Measurements from ENCODE around the gene CIROP.

CIROP gene, protein sequence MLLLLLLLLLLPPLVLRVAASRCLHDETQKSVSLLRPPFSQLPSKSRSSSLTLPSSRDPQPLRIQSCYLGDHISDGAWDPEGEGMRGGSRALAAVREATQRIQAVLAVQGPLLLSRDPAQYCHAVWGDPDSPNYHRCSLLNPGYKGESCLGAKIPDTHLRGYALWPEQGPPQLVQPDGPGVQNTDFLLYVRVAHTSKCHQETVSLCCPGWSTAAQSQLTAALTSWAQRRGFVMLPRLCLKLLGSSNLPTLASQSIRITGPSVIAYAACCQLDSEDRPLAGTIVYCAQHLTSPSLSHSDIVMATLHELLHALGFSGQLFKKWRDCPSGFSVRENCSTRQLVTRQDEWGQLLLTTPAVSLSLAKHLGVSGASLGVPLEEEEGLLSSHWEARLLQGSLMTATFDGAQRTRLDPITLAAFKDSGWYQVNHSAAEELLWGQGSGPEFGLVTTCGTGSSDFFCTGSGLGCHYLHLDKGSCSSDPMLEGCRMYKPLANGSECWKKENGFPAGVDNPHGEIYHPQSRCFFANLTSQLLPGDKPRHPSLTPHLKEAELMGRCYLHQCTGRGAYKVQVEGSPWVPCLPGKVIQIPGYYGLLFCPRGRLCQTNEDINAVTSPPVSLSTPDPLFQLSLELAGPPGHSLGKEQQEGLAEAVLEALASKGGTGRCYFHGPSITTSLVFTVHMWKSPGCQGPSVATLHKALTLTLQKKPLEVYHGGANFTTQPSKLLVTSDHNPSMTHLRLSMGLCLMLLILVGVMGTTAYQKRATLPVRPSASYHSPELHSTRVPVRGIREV

DNA sequence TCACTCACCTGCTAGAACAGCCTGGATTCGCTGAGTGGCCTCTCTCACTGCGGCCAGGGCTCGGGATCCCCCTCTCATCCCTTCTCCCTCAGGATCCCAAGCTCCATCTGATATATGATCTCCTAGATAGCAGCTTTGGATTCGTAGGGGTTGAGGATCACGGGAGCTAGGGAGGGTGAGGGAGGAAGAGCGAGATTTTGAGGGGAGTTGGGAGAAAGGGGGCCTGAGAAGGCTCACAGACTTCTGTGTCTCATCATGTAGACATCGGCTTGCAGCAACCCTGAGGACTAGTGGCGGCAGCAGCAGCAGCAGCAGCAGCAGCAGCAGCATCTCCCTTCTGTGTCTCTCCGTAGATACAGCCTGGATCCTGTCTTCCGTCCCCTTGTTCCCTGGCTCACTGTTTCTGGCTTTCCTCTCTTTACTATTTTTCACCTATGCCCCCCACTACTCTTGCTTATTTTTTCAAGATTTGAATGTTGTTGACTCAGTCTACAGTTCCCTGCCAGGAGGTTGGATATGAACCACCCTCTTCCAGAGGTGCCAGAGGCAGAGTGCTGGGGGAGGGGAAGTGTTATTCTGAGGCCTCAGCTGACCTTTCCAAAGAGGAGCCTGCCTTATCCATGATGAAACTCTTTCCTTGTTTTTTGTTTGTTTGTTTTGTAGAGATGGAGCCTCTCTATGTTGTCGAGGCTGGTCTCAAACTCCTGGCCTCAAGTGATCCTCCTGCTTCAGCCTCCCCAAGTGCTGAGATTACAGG lies at the start of gene CIROP:
CIROP (minus strand) TSS at position 399 of the 757 bp plus-strand sequence; CDS start at position 330, 69 bp downstream.
- DNase-seq (ENCODE audit: low read depth), result no peak

DNA sequence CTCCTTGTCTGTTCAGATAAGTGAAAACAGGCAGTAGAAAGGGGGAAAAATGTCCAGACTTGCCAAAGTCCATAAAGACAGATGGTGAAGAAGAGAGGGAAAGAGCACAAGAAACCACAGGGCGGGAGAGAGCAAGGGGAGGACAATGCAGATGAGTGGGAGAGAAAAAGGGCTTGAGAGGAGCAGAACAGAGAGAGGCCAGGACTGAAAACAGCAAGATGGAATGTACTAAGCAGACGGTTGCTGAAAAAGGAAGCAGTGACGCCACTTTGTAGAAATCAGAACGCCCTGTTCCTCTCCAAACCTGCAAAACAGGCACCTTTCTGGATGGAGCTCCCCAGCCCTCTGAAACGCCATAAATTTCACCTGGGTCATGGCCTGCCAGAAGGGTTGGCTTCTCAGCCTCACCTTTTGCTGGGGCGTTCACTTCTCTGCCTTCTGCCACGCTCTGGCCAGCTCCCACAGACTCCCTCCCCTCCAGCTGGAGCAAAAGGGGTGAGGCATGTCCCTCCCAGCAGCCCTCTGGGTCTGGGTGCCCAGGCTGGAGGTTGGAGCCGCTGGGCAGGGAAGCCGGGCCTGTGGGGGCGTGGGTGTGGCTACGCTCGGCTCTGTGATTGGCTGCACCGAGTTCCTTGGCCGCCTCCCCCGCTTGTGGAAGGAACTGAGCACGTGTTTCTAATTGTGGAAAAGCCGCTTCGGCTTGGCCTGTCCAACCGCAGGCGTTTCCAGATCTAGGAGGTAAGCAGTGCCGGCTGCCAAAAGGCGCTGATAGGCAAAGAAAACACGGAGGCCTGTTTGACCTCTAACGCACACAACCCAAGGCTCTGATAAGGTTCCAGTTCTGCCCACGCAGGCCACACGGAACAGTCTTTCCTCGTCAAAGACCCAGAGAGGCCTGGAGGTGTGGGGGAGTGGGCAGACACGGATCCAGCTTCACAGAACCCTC lies 49.3 kb upstream of the CIROP start:
- DNase-seq (ENCODE audit: low read depth), result no peak

DNA sequence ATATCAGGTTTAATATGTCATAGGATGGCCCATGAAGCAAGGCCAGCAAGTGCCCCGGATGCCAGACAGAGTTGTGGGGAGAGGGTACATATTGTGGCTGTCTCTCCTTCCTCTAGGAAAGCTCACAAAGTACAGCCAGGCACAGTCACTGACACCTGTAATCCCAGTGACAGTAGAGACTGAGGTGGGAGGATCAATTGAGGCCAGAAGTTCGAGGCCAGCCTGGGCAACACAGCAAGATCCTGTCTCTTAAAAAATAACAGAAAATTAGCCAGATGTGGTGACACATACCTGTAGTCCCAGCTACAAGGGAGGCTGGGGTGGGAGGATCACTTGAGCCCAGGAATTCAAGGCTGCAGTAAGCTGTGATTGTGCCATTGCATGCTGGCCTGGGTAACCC lies 46.6 kb upstream of the CIROP start:
- no peak for DNase-seq (ENCODE audit: low read depth)

DNA sequence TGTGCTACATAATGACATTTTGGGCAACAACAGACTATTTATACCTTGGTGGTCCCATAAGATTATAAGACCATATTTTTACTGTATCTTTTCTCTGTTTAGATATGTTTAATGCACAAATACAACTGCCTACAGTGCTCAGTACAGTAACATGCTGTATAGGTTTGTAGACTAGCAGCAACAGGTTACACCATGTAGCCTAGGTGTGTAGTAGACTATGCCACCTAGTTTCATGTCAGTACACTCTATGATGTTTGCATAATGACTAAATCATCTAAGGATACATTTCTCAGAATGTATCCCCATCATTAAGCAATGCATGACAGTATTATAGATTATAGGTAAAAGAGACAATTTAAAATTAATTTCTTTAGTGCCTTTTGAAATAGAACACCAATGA lies 45.0 kb upstream of the CIROP start:
- DNase-seq (ENCODE audit: low read depth), result no peak

DNA sequence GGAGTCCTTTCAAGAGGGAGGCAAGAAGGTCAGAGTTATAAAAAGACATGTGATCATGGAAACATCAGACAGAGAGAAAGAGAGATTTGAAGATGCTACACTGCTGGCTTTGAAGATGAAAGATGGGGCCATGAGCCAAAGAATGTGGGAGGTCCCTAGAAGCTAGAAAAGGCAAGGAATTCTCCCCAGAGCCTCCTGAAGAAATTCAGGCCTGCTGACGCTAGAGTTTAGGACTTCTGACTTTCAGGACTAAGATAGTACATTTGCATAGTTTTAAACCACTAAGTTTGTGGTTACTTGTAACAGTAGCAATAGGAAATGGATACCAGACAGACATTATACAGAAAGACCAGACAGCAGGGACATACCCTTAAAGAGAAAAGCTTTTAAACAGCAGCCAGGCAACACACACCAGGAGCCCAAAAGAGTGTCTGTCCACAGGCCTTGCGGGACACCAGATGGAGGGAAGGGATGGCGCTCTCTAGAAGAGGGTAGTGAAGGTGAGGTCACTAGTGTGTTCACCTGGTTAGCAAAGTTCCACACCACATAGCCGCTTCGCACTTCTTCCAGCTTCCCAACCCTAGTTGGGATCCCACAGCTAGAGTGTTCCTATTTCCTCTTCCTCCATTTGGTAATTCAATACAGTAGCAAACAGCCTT lies 43.9 kb upstream of the CIROP start:
- no peak for DNase-seq (ENCODE audit: low read depth)

DNA sequence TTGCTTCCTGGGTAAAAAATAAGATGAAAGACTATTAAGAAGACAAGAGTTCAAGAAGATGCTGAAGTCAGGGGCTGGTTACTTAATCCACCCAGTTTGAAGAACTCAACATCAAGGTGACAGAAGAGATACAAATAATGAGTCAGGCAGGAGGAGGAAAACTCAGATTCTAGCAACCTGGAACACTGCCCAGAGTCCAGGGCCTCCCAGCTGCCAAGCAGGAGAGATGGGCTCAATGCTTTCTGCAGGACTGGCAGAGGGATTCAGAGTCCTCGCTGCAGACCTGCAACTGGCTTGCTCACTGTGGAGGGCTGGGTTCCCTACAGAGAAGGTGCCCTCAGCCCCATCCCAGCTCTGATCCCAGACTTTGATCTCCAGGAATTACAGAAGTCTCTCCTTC lies 42.9 kb upstream of the CIROP start:
- DNase-seq (ENCODE audit: low read depth), result no peak

DNA sequence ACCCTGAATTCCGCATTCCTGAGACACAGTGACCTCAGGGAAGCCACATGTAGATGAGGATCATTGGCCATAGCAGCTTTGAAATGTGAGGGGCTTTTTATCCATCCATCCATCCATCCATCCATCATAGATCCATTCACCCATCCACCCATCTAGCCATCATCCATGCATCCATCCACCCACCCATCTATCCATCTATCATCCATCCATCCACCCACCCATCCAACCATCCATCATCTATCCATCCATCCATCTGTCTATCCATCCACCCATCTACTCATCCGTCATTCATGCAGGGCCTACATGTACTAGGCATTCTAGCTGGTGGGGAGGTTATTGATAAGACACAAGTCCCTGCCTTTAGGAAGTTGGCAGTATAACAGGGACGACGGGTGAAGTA lies 42.2 kb upstream of the CIROP start:
- DNase-seq (ENCODE audit: low read depth), result no peak

DNA sequence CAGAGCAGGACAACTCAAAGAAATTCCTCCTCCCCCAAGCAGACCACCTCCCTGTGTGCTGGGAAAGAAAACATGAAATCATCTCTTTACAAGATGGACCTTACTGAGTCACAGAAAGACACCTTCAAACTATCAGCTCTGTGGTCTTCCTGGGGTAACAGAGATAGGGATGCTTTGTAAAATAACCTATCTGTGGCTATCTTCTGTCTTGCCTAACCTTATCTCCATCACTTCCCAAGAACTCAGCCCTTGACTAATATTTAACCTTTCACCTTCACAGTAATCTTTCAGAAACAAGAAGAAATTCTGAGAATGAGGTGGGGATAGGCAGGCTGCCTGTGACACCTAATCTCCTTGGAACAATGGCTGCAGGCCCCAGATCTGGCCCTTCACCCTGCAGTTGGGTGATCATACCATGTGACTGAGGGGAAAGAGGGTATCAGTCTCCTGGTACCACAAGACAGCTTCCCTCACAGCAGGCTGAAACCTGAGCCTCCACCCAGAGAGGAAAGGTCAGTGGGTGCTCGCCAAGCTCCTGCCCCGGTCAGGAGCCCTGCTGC lies 41.6 kb upstream of the CIROP start:
- DNase-seq (ENCODE audit: low read depth), result no peak

DNA sequence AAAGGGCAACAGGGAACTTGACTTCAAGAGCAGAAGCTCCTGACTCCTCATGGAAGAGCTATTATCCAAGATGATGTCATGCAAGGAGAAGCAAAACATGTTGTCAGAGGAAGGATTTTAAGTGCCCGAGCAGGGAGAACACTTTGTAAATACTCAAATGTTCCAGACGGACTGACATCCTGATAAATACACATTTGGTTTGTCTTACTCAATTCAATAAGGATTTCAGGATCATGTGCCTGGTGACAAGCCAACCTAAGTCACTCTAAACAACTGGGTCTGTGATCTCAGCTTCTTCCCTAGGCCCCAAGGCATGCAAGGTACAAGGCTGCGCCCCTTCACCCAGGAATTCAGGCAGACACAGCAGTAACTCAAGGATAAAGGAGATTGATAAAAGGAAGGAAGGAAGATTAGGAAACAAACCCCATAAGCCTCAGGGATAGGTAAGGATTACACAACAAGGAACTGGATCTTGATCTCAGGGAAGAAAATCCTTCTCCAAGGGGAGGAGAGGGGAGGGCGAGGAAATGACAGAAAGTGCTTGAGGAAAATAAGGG lies 41.1 kb upstream of the CIROP start:
- no peak for DNase-seq (ENCODE audit: low read depth)

DNA sequence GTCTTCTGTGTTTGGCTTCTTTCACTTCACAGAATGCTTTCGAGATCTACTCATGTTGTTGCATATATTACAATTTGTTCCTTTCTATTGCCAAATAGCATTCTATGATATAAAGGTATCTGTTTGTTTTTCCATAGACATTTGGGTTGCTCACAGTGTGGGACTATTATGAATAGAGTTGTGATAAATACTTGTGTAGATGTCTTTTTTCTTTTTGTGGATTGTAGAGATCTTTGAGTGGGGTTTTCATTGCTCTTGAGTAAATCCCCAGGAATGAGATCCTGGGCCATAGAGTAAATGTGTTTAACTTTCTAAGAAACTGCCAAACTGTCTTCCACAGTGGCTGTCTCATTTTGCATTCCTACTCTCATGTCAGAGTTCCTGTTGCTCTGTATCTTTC lies 39.1 kb upstream of the CIROP start:
- no peak for DNase-seq (ENCODE audit: low read depth)

DNA sequence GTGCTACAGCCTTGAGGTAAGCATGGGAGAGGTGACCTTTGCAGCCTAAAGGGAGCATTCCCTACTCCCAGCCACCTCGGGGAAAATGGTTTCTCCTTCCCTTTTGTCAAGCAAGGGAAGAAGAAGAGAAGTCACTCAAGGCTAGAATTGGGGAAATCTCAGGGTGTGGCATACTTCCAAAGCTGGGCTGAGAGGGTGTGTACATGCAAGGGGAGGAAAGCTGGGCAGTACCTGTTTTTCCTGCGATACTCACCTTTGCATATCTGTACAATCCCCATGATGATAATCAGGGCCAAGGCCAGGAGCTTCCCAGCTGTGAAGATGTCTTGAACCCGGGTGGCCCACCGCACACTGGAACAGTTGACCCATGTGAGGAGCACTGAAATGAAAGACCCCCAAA lies 38.0 kb upstream of the CIROP start:
- no peak for DNase-seq (ENCODE audit: low read depth)

DNA sequence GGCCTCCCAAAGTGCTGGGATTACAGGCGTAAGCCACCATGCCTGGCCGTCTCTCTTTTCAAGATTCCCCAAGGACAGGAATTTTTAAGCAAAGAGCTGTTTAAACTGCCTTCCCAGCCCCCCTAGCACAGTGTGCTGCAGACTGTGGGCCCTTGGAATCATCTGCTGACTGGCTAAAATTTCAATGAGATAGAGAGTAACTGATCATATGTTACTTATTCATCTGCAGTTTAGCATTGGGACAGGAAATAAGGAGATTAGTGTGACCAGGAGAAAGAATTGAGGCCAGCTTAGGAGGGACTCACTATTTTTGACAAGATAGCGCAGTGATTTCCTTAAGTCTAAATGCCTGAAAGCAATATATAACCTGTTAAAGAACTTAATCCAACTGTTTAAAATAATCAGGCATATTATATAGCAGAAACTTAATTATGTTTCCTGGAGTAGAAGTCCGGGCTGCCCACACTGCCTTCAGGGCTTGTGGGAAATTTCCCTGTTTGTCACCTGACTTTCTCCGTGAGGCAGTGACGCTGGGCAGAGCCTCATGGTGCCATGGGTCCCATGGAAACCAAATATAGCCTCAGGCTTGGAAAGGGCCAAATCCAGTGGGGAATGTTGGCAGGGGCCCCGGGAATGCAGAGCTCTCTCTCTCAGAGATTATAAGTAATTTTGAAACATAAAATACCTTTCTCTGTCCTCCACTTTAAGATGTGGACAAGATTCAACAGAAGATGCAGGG lies 37.1 kb upstream of the CIROP start:
- DNase-seq (ENCODE audit: low read depth), result no peak

DNA sequence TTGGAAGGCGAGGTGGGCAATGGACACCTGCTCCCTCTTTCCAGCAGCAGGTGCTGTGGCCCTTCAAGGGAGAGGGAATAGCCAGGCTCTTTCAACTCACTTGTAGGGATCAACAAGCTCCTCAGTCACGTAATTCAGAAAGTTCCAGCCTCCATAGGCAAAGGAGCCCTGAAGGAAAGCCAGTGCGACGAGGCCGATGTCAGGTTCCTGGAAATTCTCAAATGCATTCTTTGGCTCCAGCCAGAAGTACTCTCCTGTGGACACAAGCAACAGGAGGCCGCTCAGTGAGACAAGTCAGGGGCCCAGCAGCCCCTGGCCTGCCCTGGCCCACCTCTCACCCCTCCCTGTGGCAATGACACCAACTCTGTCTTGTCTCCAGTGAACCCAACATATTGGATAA lies 35.6 kb upstream of the CIROP start:
- DNase-seq (ENCODE audit: low read depth), result no peak

DNA sequence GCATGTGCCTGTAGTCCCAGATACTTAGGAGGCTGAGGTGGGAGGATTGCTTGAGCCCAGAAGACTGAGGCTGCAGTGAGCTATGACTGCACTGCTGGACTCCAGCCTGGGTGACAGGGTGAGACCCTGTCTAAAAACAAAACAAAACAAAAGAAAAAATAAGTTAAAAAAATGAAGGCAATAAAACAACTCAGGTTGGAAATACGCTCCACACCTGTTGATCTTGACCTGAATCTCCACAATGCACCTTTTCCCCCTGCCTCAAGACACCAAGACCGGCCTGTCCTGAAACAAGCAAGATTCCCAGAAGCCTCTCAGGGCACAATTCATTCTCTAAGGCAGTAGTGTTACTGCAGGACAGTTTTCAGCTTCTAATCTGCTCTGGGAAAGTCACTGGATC lies 35.1 kb upstream of the CIROP start:
- DNase-seq (ENCODE audit: low read depth), result no peak

DNA sequence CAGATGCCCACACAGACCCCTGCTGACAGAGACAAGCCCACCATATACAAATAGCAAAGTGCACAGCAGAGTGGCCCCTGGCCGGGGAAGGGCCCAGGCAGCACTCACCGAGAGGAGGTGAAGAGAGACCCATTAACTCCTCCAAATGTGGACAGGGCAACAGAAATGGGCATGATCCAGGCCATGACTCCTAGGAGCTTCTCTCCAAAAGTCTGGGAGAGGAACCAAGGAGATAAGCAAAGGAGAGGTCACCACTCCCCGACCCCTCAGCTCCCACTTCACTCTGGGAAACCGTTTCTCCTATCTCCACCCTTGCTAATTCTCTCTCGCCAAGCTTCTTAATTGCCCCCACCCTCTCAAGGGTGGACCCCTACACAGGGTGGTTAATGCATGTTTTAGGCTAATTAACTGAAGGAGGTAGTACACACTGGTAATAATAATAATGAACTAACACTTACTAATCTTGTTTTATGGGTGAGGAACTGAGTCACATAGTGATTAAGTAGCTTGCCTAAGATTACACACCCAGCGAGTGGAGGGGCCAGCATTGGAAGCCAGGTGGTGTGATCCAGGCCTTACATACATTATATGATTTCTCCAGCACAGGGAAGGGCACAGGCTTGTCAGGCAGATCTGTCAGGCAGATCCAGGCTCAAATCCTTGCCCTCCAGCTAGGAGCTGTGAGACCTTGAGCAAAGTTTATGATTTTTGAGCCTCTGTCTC lies 33.2 kb upstream of the CIROP start:
- DNase-seq (ENCODE audit: low read depth), result no peak

DNA sequence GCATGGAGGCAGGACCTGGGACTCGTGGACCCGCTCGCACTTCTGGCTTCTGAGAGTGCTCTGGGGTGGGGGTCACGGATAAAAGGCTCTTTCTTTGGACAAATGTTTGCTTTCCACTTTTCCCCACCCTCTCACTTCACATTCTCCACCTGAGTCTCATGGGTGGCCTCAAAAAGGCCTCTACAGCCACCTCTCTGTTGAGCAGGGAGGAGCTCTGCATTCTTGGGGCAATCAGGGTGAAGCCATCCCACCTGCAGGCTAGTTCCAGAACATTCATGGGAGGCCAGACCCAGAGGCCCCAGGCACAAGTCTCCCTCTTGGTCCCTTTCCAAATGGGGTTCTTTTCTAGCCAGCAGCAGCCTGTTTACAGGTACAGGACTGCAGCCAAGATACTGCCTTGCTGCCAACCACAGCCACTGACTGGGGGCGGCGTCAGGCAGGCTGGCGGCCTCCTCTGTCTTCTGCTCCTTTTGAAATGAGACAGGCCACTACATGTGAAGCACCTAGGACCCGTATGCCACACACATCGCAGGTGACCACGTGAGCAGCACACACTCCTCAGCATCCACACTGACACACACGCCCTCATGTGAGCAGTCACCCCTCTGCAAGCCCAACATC lies 32.5 kb upstream of the CIROP start:
- no peak for DNase-seq (ENCODE audit: low read depth)

DNA sequence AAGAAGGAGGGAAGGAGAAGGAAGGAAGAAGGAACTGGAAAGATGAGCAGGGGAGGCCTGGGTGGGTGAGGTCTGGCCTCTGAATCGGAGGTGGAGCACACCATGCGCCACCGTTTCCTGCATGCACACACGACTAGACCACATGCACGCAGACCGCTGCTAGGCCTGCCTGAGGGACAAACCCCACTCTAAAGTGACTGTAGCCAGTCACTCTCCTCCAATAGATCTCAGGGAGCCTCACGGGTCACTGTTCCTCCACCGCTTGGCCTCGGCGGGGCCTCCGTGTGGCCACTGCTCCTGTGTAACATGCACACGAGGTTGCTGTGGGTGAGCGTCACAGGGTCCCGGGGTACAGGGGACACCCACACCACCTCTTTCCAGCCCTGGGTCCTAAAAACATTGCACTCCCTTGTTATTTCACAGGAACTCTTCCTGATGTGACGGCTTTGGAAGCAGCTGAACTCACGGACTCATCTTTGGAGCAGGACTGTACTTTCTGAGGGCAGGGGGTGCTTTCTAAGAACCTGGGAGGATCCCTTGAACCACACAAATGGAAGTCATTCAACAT lies 31.9 kb upstream of the CIROP start:
- no peak for DNase-seq (ENCODE audit: low read depth)

DNA sequence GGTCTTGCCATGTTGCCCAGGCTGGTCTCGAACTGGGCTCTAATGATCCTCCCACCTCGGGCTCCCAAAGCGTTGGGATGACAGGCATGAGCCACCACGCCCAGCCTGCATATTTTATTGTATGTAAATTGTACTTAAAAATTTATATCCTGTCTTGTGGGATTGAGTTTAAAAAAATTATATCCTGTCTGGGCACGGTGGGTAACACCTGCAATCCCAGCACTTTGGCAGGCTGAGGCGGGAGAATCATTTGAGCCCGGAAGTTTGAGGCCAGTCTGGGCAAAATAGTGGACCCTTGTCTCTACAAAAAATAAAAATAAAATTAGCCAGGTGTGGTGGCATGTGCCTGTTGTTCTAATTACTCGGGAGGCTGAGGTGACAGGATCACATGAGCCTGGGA lies 28.2 kb upstream of the CIROP start:
- no peak for DNase-seq (ENCODE audit: low read depth)

Measured in T-helper 22 cell (primary cell).